Calu3 (cell line): ENCODE data around the gene PRR9. TPM values are rescaled to one million over a fixed set of nuclear protein-coding genes. Genes with fewer than 3 reads are reported as not detected.

Experiments used
- BruUV-seq: library from RNA; stranded (reverse); fragments of 400-500 nt; replicated peaks from 2 replicates; lab custom pipeline; 2021; lab: Mats Ljungman, UMichigan
- CTCF ChIA-PET: fragments of 300-600 bp; sonication (Branson Sonifier 250); formaldehyde crosslinking; loops from one replicate; lab custom pipeline; 2022; ENCODE audit warnings: antibody characterized with exemption; lab: Charles Lee
- DNase-seq: peaks from one replicate; pipeline ENCODE4 v3.0.0; 2022
- H3K27ac Mint-ChIP-seq: one replicate; pipeline ENCODE4 v1.8.0; 2022; ENCODE audit warnings: mixed read lengths; ENCODE audit not compliant: unreplicated experiment
- H3K27me3 Mint-ChIP-seq: one replicate; pipeline ENCODE4 v1.8.0; 2022; ENCODE audit warnings: mixed read lengths; ENCODE audit not compliant: unreplicated experiment
- H3K36me3 Mint-ChIP-seq: one replicate; pipeline ENCODE4 v1.8.0; 2022; ENCODE audit warnings: mild to moderate bottlenecking, moderate library complexity, mixed read lengths; ENCODE audit not compliant: insufficient read depth, unreplicated experiment
- H3K4me1 Mint-ChIP-seq: one replicate; pipeline ENCODE4 v1.8.0; 2022; ENCODE audit warnings: mild to moderate bottlenecking, low read depth, mixed read lengths; ENCODE audit not compliant: unreplicated experiment
- H3K4me3 Mint-ChIP-seq: one replicate; pipeline ENCODE4 v1.8.0; 2022; ENCODE audit warnings: mild to moderate bottlenecking, low read depth, moderate library complexity, mixed read lengths; ENCODE audit not compliant: unreplicated experiment
- H3K9me3 Mint-ChIP-seq: one replicate; pipeline ENCODE4 v1.8.0; 2022; ENCODE audit warnings: low read depth, mixed read lengths; ENCODE audit not compliant: unreplicated experiment
- intact Hi-C: fragments of 100-400 bp; cut with micrococcal nuclease; formaldehyde crosslinking; loops from one replicate; pipeline ENCODE4 v1.10.0; 2022; ENCODE audit not compliant: unreplicated experiment
- total RNA-seq: library from RNA; stranded (reverse); gene quantifications from 2 replicates; pipeline ENCODE4 v1.2.3, GENCODE V29; 2022
- TF ChIP-seq, protein P1 (sequence below): fragments of 200-600 bp; IDR thresholded peaks from one replicate; pipeline ENCODE4 v1.8.0; 2022; ENCODE audit warnings: antibody characterized with exemption; ENCODE audit not compliant: unreplicated experiment

The PRR9 gene
- total RNA-seq, 1 experiment from 2014 or later: not detected

DNA sequence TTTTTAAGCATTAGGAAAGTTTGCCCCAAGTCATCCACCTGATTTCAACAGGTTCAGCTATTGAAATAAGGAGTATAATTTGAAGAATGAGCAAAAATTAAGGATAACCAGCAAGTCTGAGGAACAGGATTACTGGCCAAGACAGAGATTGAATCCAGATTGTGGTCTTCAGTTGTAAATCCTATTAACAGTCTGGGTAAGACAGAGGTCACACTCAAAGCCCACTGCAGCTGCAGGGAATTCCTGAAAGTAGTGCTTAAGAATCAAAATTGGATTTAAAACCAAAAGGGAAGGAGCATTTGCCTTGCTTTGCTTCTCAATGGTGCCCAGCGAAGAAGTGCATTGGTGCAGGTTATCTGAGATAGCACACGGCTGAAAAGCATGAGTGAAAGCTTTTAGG, 35.7 kb downstream of the PRR9 start:
- no peak overlapping the region for H3K27ac Mint-ChIP-seq
- peaks cover 89% of the 10 kb centered on the region for H3K27me3 Mint-ChIP-seq
- no peaks in the 10 kb centered on the region for H3K4me1 Mint-ChIP-seq
- intact Hi-C loops: no loop called here
- no peak overlapping the region for H3K4me3 Mint-ChIP-seq
- H3K9me3 Mint-ChIP-seq: no peaks in the 10 kb centered on the region
- no TSS peak for BruUV-seq
- DNase-seq: no peak
- CTCF ChIA-PET: no interaction called here
- TF ChIP-seq, protein P1, sequence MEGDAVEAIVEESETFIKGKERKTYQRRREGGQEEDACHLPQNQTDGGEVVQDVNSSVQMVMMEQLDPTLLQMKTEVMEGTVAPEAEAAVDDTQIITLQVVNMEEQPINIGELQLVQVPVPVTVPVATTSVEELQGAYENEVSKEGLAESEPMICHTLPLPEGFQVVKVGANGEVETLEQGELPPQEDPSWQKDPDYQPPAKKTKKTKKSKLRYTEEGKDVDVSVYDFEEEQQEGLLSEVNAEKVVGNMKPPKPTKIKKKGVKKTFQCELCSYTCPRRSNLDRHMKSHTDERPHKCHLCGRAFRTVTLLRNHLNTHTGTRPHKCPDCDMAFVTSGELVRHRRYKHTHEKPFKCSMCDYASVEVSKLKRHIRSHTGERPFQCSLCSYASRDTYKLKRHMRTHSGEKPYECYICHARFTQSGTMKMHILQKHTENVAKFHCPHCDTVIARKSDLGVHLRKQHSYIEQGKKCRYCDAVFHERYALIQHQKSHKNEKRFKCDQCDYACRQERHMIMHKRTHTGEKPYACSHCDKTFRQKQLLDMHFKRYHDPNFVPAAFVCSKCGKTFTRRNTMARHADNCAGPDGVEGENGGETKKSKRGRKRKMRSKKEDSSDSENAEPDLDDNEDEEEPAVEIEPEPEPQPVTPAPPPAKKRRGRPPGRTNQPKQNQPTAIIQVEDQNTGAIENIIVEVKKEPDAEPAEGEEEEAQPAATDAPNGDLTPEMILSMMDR: no peak
- H3K36me3 Mint-ChIP-seq: no peaks in the 10 kb centered on the region

DNA sequence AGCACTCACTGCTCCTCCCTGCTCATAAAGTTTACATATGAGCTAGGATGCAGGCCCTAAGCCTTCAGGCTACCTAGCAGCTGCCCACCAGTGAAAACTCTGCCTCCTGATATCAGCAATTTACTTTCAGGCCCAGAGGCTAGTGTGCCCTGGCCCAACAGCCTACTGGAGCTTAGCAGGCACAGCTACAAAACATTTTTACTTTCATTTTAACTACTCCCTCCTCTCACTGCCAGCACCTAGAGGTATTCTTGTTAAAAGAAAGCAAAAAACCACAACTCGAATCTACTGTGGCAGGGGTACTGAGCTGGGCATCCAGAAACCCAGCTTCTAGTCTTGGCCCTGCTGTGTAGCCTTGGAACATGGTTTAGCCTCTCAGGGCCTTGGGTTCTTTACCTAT, 36.3 kb downstream of the PRR9 start:
- CTCF ChIA-PET: interaction anchor here (1.1 kb wide), 1 partner anchor 23 kb away, joined by 3 read pairs; no protein-coding TSS in a partner anchor
- intact Hi-C loops: no loop called here
- H3K4me3 Mint-ChIP-seq: no peak overlapping the region
- H3K27me3 Mint-ChIP-seq: peaks cover 89% of the 10 kb centered on the region
- TF ChIP-seq, protein P1: no peak
- no peaks in the 10 kb centered on the region for H3K4me1 Mint-ChIP-seq
- no peaks in the 10 kb centered on the region for H3K36me3 Mint-ChIP-seq
- H3K9me3 Mint-ChIP-seq: no peaks in the 10 kb centered on the region
- no TSS peak for BruUV-seq
- DNase-seq: no peak
- H3K27ac Mint-ChIP-seq: no peak overlapping the region

DNA sequence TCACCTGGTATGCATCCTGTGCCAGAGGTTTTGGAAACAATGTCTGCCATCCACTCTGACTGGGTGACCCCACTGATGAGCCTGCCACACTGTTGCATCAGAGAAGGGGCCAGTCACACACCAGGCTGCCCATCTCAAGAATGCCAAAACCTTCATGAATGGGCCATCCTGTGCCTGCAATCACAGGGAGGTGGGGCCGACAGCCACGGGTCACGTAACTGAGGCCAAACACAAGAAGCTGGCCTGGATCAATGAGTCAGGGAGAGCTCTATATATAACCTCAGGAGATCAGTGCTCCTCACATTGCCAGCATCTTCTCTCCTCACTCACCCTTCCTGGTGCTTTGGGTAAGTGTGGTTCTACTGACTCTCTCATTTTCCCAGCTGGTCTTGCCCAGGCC, 42.0 kb downstream of the PRR9 start, which contains the start of gene LORICRIN:
Gene LORICRIN, plus strand, starts transcription at position 301 of the 400 bp plus-strand sequence. CDS start 1,263 bp downstream, outside the sequence.
- no peaks in the 10 kb centered on the region for H3K36me3 Mint-ChIP-seq
- H3K4me3 Mint-ChIP-seq: no peak within 1 kb of the TSS
- TF ChIP-seq, protein P1: no peak
- no peak for DNase-seq
- no peaks in the 10 kb centered on the region for H3K4me1 Mint-ChIP-seq
- no TSS peak for BruUV-seq
- peaks cover 89% of the 10 kb centered on the region for H3K27me3 Mint-ChIP-seq
- CTCF ChIA-PET: no interaction called here
- intact Hi-C loops: no loop called here
- no peak within 1 kb of the TSS for H3K27ac Mint-ChIP-seq
- no peaks in the 10 kb centered on the region for H3K9me3 Mint-ChIP-seq

DNA sequence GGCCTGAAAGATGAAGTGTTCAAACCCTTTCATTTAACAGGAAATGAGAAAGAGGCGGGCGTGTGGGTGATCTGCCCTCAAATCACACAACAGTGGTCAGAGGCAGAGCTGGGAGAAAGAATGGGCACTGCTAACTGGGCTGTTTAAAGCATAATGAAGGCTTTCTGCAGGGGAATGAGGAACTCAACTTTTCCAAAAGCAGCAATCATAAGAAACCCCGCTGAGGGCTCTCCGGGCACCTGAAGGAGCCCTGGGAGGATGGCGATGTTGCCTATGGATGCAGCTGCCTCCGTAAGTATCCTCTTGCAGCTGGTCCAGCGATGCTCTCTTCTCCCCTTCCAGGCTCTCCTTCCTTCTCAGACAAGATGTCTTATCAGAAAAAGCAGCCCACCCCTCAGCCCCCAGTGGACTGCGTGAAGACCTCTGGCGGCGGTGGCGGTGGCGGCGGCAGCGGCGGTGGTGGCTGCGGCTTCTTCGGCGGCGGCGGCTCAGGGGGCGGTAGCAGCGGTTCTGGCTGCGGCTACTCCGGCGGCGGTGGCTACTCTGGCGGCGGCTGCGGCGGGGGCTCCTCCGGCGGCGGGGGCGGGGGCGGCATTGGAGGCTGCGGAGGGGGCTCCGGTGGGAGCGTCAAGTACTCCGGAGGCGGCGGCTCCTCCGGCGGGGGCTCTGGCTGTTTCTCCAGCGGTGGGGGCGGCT, 43.3 kb downstream of the PRR9 start:
- H3K9me3 Mint-ChIP-seq: no peaks in the 10 kb centered on the region
- H3K36me3 Mint-ChIP-seq: no peaks in the 10 kb centered on the region
- intact Hi-C loops: no loop called here
- H3K4me3 Mint-ChIP-seq: no peak overlapping the region
- peaks cover 87% of the 10 kb centered on the region for H3K27me3 Mint-ChIP-seq
- BruUV-seq: no TSS peak
- TF ChIP-seq, protein P1: no peak
- no peak overlapping the region for H3K27ac Mint-ChIP-seq
- CTCF ChIA-PET: interaction anchor here (0.6 kb wide), 1 partner anchor 23 kb away, joined by 3 read pairs; no protein-coding TSS in a partner anchor
- H3K4me1 Mint-ChIP-seq: no peaks in the 10 kb centered on the region
- DNase-seq: no peak
